Lower leg skin (tissue), 4 donors: Measurements from ENCODE around the gene MKRN2OS. TPM values are rescaled to one million over a fixed set of nuclear protein-coding genes. Genes with fewer than 3 reads are reported as not detected.

Experiments used
- DNase-seq, 2 donors: peaks; one replicate each; pipeline ENCODE4 v3.0.0-alpha.2; 2019; ENCODE audit warnings: low spot score in 2 of 2
- H3K4me3 ChIP-seq: fragments of 200-600 bp; sonication (generic); 2 replicates; pipeline ENCODE4 v1.5.1; 2017; ENCODE audit warnings: mild to moderate bottlenecking, low read depth; ENCODE audit not compliant: poor library complexity, severe bottlenecking
- CTCF ChIP-seq, 3 donors: fragments of 450-650 bp; IDR thresholded peaks; one replicate each; pipeline ENCODE4 v1.5.1; 2016; ENCODE audit warnings: antibody characterized with exemption in 3 of 3, mild to moderate bottlenecking in 3 of 3, moderate library complexity in 2 of 3
- POLR2A ChIP-seq, 2 donors: fragments of 450-650 bp; IDR thresholded peaks; one replicate each; pipeline ENCODE4 v1.6.1; 2016 to 2017; ENCODE audit warnings: antibody characterized with exemption in 2 of 2, mild to moderate bottlenecking in 1 of 2, moderate library complexity in 1 of 2
- WGBS, 2 donors: methylation state at CpG; one replicate each; pipeline ENCODE4 v1.1.5; 2018; 5-methylcytosine and 5-hydroxymethylcytosine counted together
- intact Hi-C: fragments of 100-400 bp; cut with DNase I; formaldehyde crosslinking; loops from one replicate; pipeline ENCODE4 v1.15.0; 2023; ENCODE audit warnings: low total_unique reads
- total RNA-seq, 4 donors: library from RNA; depleted of rRNA; stranded (reverse); fragments of >200 nt; gene quantifications; one replicate each; pipeline ENCODE4 v1.1.0, GENCODE V29; 2016

The MKRN2OS gene
- total RNA-seq, 4 donors from 2014 or later = 1.8 to 4.3 (median 3.2) TPM

- TF ChIP-seq POLR2A (IDR thresholded peaks at IDR 0.05) (no peak), CTCF (IDR thresholded peaks at IDR 0.05) (no peak)
- DNase-seq = no peak
- WGBS, 2 donors = 88 to 90% methylated on average over 6 of the region's 6 CpGs
- H3K4me3 ChIP-seq = no peak overlapping the region
- intact Hi-C loops = no loop called here
Observed at GRCh38 chr3:12518261-12519028, 26.9 kb downstream of the MKRN2OS start.

GRCh38 chr3:12516873-12517272, 28.4 kb downstream of the MKRN2OS start:
- 95 to 96% methylated on average over 11 of the region's 11 CpGs for WGBS, 2 donors
- DNase-seq = no peak
- TF ChIP-seq POLR2A (IDR thresholded peaks at IDR 0.05) (no peak), CTCF (IDR thresholded peaks at IDR 0.05) (no peak)
- intact Hi-C loops = no loop called here
- no peak overlapping the region for H3K4me3 ChIP-seq

GRCh38 chr3:12515631-12516030, 29.7 kb downstream of the MKRN2OS start:
- DNase-seq = no peak
- TF ChIP-seq POLR2A (IDR thresholded peaks at IDR 0.05) (no peak), CTCF (IDR thresholded peaks at IDR 0.05) (no peak)
- H3K4me3 ChIP-seq = no peak overlapping the region
- intact Hi-C loops = no loop called here

GRCh38 chr3:12513694-12514446, 31.4 kb downstream of the MKRN2OS start:
- no peak for DNase-seq
- intact Hi-C loops = no loop called here
- H3K4me3 ChIP-seq = no peak overlapping the region
- TF ChIP-seq POLR2A (IDR thresholded peaks at IDR 0.05) (no peak), CTCF (IDR thresholded peaks at IDR 0.05) (no peak)
- WGBS, 2 donors = 90 to 97% methylated on average over 5 of the region's 5 CpGs

- DNase-seq = no peak
- 91 to 93% methylated on average over 4 of the region's 4 CpGs for WGBS, 2 donors
- intact Hi-C loops = no loop called here
- TF ChIP-seq POLR2A (IDR thresholded peaks at IDR 0.05) (no peak), CTCF (IDR thresholded peaks at IDR 0.05) (no peak)
- H3K4me3 ChIP-seq = no peak overlapping the region
Observed at GRCh38 chr3:12512534-12513118, 32.7 kb downstream of the MKRN2OS start.
